Smooth muscle cell (in vitro differentiated cells): Measurements from ENCODE around the gene SETD2. TPM values are rescaled to one million over a fixed set of nuclear protein-coding genes. Genes with fewer than 3 reads are reported as not detected.

Experiments
- DNase-seq: peaks from one replicate; lab custom pipeline; 2025; ENCODE audit not compliant: unreplicated experiment; lab: John Stamatoyannopoulos, UW
- H2AFZ ChIP-seq: fragments of 200-600 bp; sonication (generic); 2 replicates; pipeline ENCODE4 v1.6.0; 2016; ENCODE audit warnings: antibody characterized with exemption, low read depth, mild to moderate bottlenecking
- H3F3A ChIP-seq: fragments of 200-600 bp; sonication (generic); 2 replicates; pipeline ENCODE4 v1.6.0; 2017; ENCODE audit warnings: antibody characterized with exemption, low read depth
- H3K27ac ChIP-seq: fragments of 200-600 bp; sonication (generic); 2 replicates; pipeline ENCODE4 v1.5.1; 2016; ENCODE audit warnings: low read depth, mild to moderate bottlenecking
- H3K27me3 ChIP-seq: fragments of 200-600 bp; sonication (generic); 2 replicates; pipeline ENCODE4 v1.6.1; 2016; ENCODE audit warnings: low read depth, mild to moderate bottlenecking
- H3K36me3 ChIP-seq: fragments of 200-600 bp; sonication (generic); 2 replicates; pipeline ENCODE4 v1.5.1; 2016; ENCODE audit warnings: low read depth
- H3K4me1 ChIP-seq: fragments of 200-600 bp; sonication (generic); 2 replicates; pipeline ENCODE4 v1.5.1; 2016; ENCODE audit warnings: low read depth
- H3K4me2 ChIP-seq: fragments of 200-600 bp; sonication (generic); 2 replicates; pipeline ENCODE4 v1.6.0; 2016; ENCODE audit warnings: mild to moderate bottlenecking
- H3K4me3 ChIP-seq: fragments of 200-600 bp; sonication (generic); 2 replicates; pipeline ENCODE4 v1.5.1; 2016; ENCODE audit warnings: mild to moderate bottlenecking
- H3K79me2 ChIP-seq: fragments of 200-600 bp; sonication (generic); 2 replicates; pipeline ENCODE4 v1.6.0; 2016; ENCODE audit warnings: low read depth, mild to moderate bottlenecking
- H3K9ac ChIP-seq: fragments of 200-600 bp; sonication (generic); 2 replicates; pipeline ENCODE4 v1.6.0; 2016; ENCODE audit warnings: low read depth
- H3K9me3 ChIP-seq: fragments of 200-600 bp; sonication (generic); replicated peaks from 2 replicates; pipeline ENCODE4 v1.5.1; 2016; ENCODE audit warnings: low read depth
- H4K20me1 ChIP-seq: fragments of 200-600 bp; sonication (generic); 2 replicates; pipeline ENCODE4 v1.6.0; 2016; ENCODE audit warnings: low read depth
- WGBS: methylation state at CpG from one replicate; pipeline ENCODE4 v1.1.7; 2016; ENCODE audit warnings: low lambda C conversion rate; 5-methylcytosine and 5-hydroxymethylcytosine counted together
- polyA plus RNA-seq: library from polyadenylated mRNA; unstranded; fragments of >200 nt; fragmentation: Nextera tagmentation; extraction: Ambion mirVana; gene quantifications from 2 replicates; pipeline ENCODE4 v1.2.1, GENCODE V29; 2016
- total RNA-seq: library from RNA; depleted of rRNA; stranded (reverse); fragments of >200 nt; gene quantifications from 2 replicates; pipeline ENCODE4 v1.2.3, GENCODE V29; 2014
- TF ChIP-seq, protein P1 (sequence below): fragments of 200-600 bp; sonication (generic); IDR thresholded peaks from 2 replicates; pipeline ENCODE4 v1.5.1; 2017; ENCODE audit warnings: borderline replicate concordance, mild to moderate bottlenecking, antibody characterized with exemption; ENCODE audit not compliant: insufficient read depth, poor library complexity, severe bottlenecking

Gene SETD2
- total and polyA plus RNA-seq, 2 experiments from 2014 or later: 8.3 to 28.4 TPM

DNA sequence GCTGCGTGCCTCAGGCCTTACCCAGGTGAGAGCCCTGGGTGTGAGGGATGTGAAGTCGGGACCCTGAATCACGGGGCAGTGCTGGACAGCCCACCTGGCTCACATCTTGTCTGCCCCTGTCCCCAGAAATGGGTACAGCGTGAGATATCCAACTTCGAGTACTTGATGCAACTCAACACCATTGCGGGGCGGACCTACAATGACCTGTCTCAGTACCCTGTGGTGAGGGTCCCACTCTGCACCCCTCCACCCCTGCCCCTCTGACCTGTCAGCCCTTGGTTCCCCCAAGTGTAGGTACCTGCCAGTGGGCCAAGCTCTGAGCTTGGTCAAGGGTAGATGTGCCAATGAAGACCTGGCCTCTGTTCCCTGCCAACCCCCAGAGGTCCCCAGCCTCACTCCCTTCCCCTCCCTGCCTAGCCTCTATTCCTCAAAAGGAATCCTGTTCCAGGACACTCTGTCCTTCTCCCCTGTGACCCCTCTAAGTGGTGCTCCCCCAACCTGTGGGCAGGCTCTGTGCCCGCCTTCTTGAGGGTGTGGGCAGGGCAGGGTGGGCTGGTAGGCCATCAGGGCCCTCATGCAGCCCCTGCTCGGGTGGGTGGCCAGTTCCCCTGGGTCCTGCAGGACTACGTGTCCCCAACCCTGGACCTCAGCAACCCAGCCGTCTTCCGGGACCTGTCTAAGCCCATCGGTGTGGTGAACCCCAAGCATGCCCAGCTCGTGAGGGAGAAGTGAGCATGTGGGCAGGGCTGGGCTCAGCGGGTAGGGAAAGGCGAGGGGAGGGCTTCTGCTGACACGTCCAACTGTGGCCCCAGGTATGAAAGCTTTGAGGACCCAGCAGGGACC lies 159.3 kb downstream of the SETD2 start:
- no peak overlapping the region for H3K9ac ChIP-seq
- no peak for DNase-seq
- peaks cover 4% of the 10 kb centered on the region for H3K4me1 ChIP-seq
- no peak overlapping the region for H3K4me2 ChIP-seq
- H3K27ac ChIP-seq: no peak overlapping the region
- H3K36me3 ChIP-seq: no peaks in the 10 kb centered on the region
- no peaks in the 10 kb centered on the region for H3K27me3 ChIP-seq
- H3K9me3 ChIP-seq: no peaks in the 10 kb centered on the region
- no peak overlapping the region for H2AFZ ChIP-seq
- no peaks in the 10 kb centered on the region for H3K79me2 ChIP-seq
- H4K20me1 ChIP-seq: no peaks in the 10 kb centered on the region
- WGBS: 97% methylated on average over 17 of the region's 17 CpGs
- H3F3A ChIP-seq: no peaks in the 10 kb centered on the region
- TF ChIP-seq, protein P1, sequence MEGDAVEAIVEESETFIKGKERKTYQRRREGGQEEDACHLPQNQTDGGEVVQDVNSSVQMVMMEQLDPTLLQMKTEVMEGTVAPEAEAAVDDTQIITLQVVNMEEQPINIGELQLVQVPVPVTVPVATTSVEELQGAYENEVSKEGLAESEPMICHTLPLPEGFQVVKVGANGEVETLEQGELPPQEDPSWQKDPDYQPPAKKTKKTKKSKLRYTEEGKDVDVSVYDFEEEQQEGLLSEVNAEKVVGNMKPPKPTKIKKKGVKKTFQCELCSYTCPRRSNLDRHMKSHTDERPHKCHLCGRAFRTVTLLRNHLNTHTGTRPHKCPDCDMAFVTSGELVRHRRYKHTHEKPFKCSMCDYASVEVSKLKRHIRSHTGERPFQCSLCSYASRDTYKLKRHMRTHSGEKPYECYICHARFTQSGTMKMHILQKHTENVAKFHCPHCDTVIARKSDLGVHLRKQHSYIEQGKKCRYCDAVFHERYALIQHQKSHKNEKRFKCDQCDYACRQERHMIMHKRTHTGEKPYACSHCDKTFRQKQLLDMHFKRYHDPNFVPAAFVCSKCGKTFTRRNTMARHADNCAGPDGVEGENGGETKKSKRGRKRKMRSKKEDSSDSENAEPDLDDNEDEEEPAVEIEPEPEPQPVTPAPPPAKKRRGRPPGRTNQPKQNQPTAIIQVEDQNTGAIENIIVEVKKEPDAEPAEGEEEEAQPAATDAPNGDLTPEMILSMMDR: no peak
- no peak overlapping the region for H3K4me3 ChIP-seq

GRCh38 chr3:47003461-47004368 lies 160.2 kb downstream of the SETD2 start:
- H3K9me3 ChIP-seq: no peaks in the 10 kb centered on the region
- TF ChIP-seq, protein P1: no peak
- H3K4me1 ChIP-seq: peaks cover under 1% of the 10 kb centered on the region
- no peak for DNase-seq
- no peak overlapping the region for H3K9ac ChIP-seq
- H3K27me3 ChIP-seq: no peaks in the 10 kb centered on the region
- no peaks in the 10 kb centered on the region for H3K36me3 ChIP-seq
- H3K4me3 ChIP-seq: no peak overlapping the region
- H3K4me2 ChIP-seq: no peak overlapping the region
- H2AFZ ChIP-seq: no peak overlapping the region
- H4K20me1 ChIP-seq: no peaks in the 10 kb centered on the region
- no peaks in the 10 kb centered on the region for H3K79me2 ChIP-seq
- no peak overlapping the region for H3K27ac ChIP-seq
- 97% methylated on average over 20 of the region's 27 CpGs for WGBS
- no peaks in the 10 kb centered on the region for H3F3A ChIP-seq

GRCh38 chr3:47003056-47003410 lies 160.9 kb downstream of the SETD2 start:
- Histone ChIP-seq H3K79me2 (no peaks in the 10 kb centered on the region), H3K4me2 (no peak overlapping the region), H3K36me3 (no peaks in the 10 kb centered on the region), H3F3A (no peaks in the 10 kb centered on the region), H3K27ac (no peak overlapping the region), H3K4me1 (no peaks in the 10 kb centered on the region), H4K20me1 (no peaks in the 10 kb centered on the region), H2AFZ (no peak overlapping the region), H3K4me3 (no peak overlapping the region), H3K9me3 (no peaks in the 10 kb centered on the region), H3K9ac (no peak overlapping the region), H3K27me3 (no peaks in the 10 kb centered on the region)
- TF ChIP-seq, protein P1: no peak
- 95% methylated on average over 10 of the region's 10 CpGs for WGBS
- DNase-seq: no peak
